HG02588 (cell line): ENCODE data around the gene CAPZA3.
"Not testable (repeated sequence)": the region's sequence is repeated elsewhere in the genome, so short reads cannot be mapped to it uniquely, and the experiment has no call there.

ENCODE experiments used
- ATAC-seq: cut with Tn5 transposase; IDR thresholded peaks from one replicate; pipeline ENCODE4 v1.9.1; 2021; ENCODE audit warnings: mild to moderate bottlenecking, moderate library complexity; ENCODE audit not compliant: unreplicated experiment

Gene CAPZA3, protein sequence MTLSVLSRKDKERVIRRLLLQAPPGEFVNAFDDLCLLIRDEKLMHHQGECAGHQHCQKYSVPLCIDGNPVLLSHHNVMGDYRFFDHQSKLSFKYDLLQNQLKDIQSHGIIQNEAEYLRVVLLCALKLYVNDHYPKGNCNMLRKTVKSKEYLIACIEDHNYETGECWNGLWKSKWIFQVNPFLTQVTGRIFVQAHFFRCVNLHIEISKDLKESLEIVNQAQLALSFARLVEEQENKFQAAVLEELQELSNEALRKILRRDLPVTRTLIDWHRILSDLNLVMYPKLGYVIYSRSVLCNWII

DNA sequence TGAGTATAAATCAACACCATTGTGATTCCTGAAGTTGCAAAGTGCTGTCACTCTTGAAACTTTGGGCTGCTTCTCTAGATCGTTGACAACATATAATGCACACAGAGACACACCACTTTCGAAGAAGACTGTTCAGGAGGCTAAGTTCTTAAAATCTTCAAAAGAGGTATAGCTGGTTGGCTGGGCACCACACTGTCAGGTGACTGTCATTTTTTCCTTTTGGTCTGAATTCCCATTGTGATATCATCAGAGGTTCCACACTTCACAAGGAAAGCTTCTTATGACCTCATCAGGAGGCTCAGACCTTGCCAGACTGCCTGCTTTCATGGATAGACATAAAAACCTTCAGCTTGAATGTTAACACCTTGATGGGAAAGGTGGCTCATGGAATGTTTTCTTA, at the start of gene CAPZA3, which contains the start of gene PLCZ1:
TSS of gene CAPZA3 (plus strand) at position 301 of the 400 bp plus-strand sequence. CDS start 150 bp downstream, outside the sequence.
TSS of gene PLCZ1 (minus strand) at position 194 of the 400 bp plus-strand sequence. CDS start 641 bp downstream, outside the sequence.
- ATAC-seq = no peak

DNA sequence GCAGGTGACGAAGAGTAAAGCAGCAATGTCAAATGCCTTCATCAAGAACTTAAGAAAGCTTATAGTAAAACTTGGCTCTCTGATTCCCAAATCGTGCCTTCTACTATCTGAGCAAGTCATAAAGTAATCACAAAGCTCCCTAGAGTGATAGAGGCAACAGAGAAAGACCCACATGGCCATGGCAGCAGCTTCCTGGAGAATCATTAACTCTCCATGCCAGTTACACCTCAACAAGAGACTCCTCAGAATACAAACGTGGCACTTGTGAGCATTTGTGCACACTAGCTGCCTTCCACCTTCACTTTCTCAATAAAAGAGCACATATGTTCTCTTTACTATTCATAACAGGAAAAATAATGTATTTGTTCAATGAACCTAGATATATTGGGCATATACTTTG, 48.1 kb upstream of the CAPZA3 start:
- ATAC-seq = no peak

DNA sequence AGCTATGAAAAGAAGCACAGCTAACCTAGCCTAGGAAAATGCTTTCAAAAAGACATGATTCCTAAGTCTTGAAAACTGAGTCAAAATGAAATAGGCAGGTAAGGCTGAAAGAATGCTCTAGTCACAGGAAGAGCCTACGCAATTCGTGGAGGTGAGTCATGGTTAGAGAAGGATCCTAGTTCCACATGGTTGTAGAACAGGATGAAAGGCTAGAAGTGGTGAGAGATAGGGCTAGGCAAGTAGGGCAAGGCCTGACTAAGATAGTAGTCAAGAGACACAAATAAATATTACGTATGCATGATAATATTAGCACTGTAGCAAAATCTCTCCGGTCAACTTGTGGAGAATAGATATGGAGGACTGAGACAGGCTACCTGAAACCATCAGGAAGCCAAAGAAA, 47.3 kb upstream of the CAPZA3 start:
- no peak for ATAC-seq

DNA sequence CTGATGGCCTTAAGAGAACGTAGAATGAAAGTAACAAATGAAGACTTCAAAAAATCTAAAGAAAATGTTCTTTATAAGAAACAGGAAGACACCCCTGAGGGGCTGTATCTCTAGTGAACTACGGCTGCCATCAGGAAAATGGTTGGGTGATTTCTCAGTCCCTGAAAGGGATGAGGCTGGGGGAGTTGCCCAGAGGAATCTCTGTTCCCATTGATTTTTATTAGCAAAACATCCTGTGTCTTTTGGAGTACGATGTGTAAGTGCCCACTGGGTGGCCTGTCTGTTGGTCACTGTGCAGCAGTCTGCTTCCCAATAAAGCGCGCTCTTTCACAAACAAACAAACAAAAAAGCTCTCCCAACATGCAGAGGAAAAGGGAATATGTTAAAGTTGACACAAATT, 43.9 kb upstream of the CAPZA3 start:
- not testable (repeated sequence) for ATAC-seq

DNA sequence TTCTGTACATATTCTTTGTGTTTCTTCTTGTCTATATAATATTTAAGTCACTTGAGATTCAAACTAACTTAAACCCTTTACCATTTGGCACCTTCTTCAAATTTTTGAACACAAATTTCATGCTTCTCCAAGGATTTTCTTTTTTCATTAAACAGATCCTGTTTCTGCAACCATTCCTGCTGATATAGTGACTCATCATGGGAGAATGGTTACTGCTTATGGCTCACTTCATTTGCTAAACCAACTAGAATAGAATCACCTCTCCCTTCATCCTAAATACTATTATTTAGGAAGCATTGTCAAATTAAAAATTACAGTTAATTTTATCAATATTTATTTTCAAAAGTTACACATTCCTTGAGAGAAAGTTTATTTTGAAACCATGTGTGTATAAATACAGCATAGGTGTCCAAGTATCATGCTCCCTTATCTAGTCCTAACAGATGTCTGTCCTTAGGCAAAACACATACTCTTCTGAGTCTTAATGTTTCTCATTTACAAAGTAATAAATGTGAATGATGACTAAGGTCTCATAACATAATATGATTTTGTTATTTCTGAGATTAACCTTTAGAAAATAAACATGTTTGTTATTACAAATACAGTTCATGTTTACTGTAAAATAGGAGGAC, 40.8 kb upstream of the CAPZA3 start:
- no peak for ATAC-seq

DNA sequence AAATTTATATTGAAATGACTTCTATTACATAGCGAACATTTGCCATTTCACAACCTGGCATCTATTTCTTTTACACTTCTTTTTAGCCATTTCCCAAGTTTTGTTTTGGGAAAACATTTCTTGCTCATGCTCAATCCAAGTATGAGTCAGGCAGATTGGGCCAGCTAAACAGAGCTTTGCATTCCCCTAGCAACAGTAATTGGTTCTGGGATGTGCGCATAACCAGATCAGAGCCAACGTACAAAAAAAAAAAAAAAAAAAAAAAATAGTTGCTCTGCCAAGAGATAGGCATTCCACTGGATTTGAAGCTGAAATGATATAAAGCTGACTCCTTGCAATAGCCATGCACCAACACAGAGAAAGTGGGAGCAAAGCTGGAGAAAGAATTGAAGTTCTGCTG, 37.6 kb upstream of the CAPZA3 start:
- ATAC-seq = no peak

DNA sequence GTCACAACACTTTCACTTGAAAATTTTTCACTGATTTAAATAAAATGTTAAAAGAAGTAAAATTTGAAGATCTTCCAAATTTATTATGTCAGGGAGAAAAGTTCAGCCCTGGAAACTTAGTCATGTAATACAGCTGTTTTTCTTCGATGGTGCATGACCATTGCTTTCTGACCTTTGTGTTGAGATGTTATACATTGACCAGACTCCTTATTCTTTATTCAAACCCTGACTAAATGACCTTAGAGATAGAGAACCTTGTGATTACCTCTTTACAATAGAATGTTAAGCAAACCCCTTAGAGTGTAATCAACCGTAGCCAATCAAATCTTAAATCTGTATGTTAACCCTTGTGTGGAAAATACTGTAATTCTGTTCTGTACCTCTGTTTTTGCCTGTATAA, 34.6 kb upstream of the CAPZA3 start:
- no peak for ATAC-seq

DNA sequence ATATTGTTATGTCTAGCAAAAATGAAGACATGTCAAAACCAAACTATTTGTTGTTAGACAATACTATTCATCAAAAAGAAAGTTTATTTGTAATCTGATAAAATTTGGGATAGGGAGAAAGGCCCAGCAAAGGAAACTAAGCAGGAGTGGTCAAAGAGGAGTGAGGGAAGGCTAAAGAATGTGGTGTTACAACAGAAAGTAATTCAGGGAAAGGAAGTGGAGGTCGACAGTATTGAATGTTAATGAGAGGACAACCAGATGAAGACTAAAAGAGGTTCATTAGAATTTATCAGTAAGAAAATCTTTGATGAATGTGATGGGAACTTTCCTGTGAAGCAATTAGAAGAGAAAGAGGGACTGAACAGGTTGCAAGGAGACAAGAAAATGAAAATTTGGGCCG, 34.0 kb upstream of the CAPZA3 start:
- ATAC-seq = no peak

DNA sequence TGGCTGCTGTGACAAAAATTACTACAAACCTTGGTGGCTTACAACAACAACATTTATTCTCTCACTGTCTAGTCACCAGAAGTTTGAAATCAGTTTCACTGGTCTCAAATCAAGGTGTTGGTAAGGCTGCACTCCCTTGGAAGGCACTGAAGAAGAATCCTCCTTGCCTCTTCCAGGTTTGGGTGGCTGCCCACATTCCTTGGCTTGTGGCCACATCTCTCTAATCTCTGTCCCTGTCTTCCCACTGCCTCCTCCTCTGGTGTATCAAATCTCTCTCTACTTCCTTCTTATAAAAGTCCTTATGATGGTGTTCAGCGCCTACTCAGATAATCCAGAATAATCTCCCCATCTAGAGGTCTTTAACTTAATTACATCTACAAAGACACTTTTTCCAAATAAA, 31.1 kb upstream of the CAPZA3 start:
- no peak for ATAC-seq

DNA sequence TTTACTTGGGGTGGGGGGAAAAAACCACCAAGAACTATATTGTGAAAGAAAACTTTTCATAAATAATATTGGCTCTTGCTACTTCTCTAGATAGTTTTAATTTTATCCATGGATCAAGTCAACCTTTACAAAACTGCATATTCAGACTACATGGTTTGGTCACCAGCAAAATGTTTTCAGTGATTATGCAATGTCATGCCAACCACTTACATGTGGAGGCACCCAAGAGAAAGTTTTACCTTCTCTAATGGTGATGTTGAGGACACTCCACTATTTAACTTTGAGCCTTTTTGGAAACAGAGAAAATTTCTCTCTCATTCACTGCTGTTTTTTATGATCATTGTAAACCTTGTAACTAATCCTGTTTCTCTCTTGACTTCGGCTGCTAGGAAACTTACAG, 21.7 kb upstream of the CAPZA3 start:
- ATAC-seq = no peak

DNA sequence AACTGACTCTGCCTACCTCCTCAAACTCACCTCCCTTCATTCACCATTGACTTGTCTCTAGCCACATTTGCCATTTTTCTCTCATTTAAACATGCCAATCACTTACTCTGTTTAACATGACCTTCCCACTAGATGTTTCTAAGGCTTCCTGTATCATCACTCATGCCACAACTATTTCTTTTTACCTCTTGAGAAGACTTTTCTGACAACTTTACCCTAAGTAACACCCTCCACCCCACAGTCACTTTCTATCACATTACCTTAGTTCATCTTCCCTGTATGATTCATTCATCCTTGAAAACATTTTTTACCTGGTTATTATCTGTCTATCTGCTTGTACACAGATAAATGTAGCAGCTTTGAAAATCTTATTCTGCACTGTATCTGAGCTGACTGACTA, 19.5 kb upstream of the CAPZA3 start:
- no peak for ATAC-seq

DNA sequence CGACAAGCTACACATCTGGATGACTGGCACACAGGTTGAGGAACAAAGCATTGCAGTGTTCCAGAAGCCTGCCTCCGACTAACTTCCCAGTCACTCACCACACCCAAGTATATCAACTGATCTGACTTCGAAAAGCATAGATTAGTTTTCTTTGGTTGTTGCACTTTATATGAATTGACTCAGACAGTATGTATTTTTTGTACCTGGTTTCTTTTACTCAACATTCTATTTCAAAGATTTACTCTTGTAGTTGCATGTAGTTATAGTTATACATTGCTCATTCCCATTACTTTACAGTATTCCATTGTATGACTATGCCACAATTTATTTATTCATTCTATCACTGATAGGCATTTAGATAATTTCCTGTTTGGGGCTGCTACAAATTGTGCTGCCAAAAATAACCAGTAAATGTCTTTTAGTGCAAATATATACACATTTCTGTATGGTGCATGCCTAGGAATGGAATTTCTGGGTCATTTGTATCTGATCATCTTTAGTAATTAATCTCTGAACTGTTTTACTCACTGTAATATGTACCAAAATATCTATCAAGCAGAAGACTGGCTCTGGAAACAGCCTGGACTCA, 17.9 kb upstream of the CAPZA3 start:
- no peak for ATAC-seq

DNA sequence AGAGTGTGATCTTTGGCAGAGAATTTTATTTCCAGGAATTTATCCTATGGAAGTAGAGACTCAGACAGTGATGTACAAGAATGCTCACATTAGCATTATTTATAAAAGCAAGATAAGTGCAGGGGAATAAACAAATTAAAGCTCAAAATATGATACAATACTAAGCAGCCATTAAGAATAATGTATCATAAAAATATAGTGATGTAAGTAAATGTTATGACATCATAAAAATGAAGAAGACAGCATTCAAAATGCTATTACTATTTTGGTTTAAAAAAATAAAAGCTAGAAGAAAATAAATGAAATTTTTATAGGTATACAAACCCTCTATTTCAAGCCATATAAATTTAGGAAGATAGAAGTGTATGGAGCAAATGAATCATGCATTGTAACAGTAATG, 17.2 kb upstream of the CAPZA3 start:
- no peak for ATAC-seq

DNA sequence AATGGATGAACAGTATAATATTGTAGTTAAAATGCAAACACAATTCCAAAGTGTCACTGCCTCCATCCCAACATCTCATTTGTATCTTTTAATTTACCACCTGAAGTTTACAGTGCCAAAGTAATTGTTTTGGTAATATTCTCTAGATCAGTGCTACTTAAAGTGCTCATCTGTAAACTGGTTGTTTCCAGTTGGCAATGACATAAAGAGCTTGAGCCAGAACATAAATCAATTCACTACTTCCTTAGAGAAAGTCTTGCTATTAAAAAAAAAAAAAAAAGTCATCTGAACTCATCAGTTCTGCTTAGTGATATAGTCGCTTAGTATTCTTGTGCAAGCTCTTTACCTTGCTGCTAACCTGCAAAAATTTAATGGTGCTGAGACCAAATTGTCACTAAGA, 16.5 kb upstream of the CAPZA3 start:
- ATAC-seq = no peak

DNA sequence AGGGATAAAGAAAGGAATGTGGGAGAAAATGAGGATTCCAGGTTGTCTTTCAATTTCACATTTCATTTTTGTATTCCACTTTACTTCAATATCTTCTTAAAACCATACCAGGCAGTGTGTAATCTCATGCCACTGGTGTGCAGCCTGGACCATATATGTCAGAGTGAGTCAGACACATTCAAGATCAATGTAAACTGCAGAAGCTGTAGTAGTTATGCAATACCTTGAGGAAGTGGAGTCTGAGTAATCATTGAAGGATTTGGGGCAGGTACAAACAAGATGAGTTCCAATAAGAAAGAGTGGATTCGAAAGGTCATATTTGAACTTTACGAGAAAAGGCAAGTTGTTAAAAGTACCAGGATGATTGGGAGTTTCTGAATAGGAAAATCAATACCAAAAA, 14.2 kb upstream of the CAPZA3 start:
- ATAC-seq = no peak

DNA sequence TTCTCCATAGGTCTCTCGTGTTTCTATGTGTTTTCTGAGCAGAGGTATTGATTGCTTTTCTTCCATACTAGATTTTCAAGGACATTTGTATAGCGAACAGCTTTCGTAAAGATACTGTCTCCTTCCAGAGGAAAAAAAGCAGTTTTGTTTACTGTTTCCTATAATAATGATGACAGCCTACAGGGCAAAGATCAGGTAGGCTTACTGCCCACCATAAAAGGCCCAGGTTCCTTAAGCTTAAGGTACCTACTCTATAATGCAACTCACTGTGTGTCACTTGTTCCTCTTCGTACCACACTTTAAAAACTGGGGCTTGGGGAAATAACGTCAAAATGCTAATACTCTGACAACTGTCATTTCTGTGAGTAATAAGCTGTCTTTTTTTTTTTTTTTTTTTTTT, 6.8 kb upstream of the CAPZA3 start:
- no peak for ATAC-seq

DNA sequence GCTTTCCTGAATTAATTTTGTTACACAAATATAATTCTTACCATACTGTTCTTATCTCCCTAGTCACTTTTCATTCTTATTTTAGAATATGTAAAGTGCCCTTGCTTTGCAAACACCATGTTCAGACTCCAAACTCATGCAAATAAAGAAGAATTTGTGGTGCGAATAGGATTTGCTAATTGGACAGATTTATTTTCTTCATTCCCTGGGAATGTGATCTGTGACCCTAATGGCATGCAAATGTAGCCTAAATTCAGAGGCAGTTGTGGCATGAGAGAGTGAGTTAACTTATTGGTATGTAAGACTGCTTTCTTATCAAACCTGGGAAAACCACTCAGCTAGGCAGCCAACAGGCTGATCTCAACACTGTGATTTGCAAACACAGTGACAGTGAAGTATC, 10.0 kb downstream of the CAPZA3 start:
- no peak for ATAC-seq

DNA sequence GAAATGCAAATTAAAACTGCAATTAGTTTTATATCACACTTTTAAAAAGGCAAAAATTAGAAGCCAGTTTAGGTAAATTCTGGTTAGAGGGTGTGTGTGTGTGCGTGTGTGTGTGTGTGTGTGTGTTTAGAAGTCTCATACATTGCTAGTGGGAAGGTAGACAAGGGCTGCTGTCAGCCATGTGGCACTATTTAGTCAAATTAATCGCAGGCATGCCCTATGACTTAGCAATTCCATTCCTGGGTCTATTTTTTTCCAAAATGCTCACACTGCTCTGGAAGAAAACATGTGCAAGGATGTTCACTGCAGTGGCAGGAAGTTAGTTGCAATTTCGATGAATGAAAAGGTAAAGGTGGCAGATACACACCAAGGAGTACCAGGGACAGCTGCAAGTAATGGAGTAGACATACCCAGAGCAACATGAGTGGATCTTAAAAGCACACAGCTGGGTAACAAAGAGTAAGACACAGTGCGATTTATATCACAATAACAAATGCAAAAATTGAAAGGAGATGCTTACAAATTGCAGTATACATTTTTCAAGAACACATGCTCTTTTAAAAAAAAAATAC, 11.6 kb downstream of the CAPZA3 start:
- no peak for ATAC-seq

DNA sequence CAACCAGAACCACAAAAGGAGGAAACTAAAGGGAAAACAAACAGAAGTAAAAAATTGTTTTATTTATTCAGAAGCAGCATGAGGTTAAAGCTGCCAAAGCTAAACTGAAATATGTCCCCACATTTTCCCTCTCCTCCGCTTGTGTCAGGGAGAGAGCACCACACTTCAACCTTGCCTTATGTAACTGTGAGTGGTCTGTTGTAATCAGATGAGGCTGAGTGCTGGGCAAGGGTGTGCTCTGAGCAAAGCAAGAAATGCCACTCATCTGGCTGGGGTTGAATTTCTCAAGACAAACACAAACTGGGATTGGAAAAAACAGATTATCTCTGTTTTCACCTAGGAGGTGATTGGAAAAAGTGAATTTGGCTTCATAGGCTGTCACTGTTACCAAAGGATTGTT, 12.2 kb downstream of the CAPZA3 start:
- ATAC-seq = no peak

DNA sequence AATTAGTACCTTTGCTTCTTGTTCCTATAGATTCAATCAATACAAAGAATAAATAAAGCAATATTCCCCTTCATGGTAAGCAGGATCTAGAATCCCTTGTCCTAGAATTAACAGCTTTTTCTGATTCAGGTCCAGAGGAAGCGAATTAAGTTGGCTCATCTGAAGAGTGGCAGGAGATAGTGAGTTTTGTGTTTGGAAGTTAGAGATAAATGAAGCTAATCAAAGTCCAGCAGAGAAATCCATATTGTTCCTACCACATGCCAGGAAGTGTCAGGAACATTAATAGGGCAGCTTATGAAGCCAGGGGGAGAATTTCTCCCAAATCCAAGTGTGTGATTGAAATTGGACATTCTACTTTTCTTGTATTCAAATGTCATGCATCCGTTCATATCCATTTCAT, 13.9 kb downstream of the CAPZA3 start:
- ATAC-seq = no peak

DNA sequence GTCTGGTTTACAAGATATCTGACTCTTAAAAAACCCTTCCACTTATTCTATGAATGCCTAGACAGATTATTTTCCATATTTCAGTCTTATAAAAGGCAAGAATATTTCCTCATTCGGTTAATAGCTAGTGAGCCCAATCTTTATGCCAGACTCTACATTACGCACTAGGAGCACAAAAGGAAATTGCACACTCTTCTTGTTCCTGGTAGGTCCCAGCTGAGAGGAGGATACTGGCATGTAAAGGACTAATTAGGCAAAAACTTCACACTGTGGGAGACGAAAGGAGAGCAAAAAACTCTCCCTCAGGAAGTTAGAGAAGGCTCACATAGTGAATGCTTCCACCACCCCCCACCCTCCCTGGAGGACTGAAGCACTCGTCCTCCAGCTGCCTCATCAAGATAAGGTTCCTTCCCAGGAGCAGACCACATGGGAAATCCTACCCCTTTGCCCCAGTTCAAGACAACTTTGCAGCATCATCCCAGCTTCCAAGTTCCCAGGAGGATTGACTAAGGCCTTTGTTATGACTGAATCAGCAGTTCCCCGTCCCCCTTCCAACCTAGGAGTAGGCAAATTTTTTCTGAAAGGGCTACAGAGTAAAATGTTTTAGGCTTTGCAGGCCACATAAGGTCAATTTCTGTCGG, 14.5 kb downstream of the CAPZA3 start:
- ATAC-seq = no peak

DNA sequence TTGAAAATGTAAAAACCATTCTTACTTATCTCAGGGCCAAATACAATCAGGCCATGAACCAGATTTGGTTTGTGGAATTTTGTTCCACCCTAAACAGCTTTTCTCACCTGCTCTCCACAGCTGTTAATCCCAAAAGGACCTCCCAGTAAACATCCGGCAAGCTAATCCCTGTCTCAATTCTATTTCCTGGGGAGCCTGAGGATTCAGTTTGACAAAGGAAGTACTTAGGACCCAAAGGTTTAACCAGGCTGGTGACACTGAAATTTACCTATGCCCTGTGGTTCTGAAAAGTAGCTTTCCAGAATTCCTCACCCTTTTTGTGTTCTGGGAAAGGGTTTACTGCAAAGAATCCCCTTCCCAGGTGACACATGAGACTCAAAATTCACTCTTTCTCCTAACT, 15.0 kb downstream of the CAPZA3 start:
- ATAC-seq = no peak
